IMR-90 (cell line): ENCODE data around the gene APOBEC3B. TPM values are rescaled to one million over a fixed set of nuclear protein-coding genes. Genes with fewer than 3 reads are reported as not detected.

Source experiments
- ATAC-seq: fragments of 200-7000 bp; cut with Tn5 transposase; 2 replicates; pipeline ENCODE4 v1.9.1; 2020; ENCODE audit warnings: low read depth, mild to moderate bottlenecking, moderate library complexity
- BruUV-seq: library from RNA; stranded (reverse); fragments of 400-500 nt; replicated peaks from 2 replicates; lab custom pipeline; 2021; lab: Mats Ljungman, UMichigan
- CTCF ChIA-PET: fragments of 300-600 bp; formaldehyde crosslinking; extraction: SDS; loops from one replicate; lab custom pipeline; 2021; ENCODE audit warnings: antibody characterized with exemption; lab: Yijun Ruan, JAX
- POLR2A ChIA-PET: fragments of 300-600 bp; sonication (Branson Sonifier 250); formaldehyde crosslinking; loops from one replicate; lab custom pipeline; 2022; ENCODE audit warnings: antibody characterized with exemption; ENCODE audit not compliant: unreplicated experiment; lab: Charles Lee
- DNase-seq: peaks from one replicate; pipeline ENCODE4 v3.0.0; 2013
- H2AFZ ChIP-seq: replicated peaks from 2 replicates; pipeline ENCODE3; 2013; ENCODE audit warnings: low read length, mild to moderate bottlenecking; ENCODE audit not compliant: poor library complexity
- H2AK5ac ChIP-seq: 2 replicates; pipeline ENCODE4 v1.6.1; 2013; ENCODE audit warnings: low read depth, low read length, inconsistent platforms
- H2AK9ac ChIP-seq: replicated peaks from 2 replicates; pipeline ENCODE3; 2013; ENCODE audit warnings: mild to moderate bottlenecking, low read depth, low read length, moderate library complexity; ENCODE audit not compliant: poor library complexity
- H2BK120ac ChIP-seq: 2 replicates; pipeline ENCODE4 v1.6.1; 2013; ENCODE audit warnings: low read depth, low read length, inconsistent platforms
- H2BK15ac ChIP-seq: 3 replicates; pipeline ENCODE4 v1.6.1; 2013; ENCODE audit warnings: low read depth, low read length, inconsistent platforms
- H2BK20ac ChIP-seq: 2 replicates; pipeline ENCODE4 v1.6.1; 2013; ENCODE audit warnings: low read depth, mild to moderate bottlenecking, inconsistent platforms, low read length, moderate library complexity
- H2BK5ac ChIP-seq: 2 replicates; pipeline ENCODE4 v1.6.1; 2013; ENCODE audit warnings: mild to moderate bottlenecking, low read depth, low read length, inconsistent platforms; ENCODE audit not compliant: poor library complexity, severe bottlenecking
- H3K14ac ChIP-seq: replicated peaks from 2 replicates; pipeline ENCODE4 v1.6.1; 2013; ENCODE audit warnings: low read depth, low read length, inconsistent platforms
- H3K18ac ChIP-seq: 2 replicates; pipeline ENCODE4 v1.6.1; 2013; ENCODE audit warnings: low read depth, low read length, control low read depth
- H3K23ac ChIP-seq: 2 replicates; pipeline ENCODE4 v1.6.1; 2013; ENCODE audit warnings: low read depth, low read length, inconsistent platforms
- H3K27ac ChIP-seq: 2 replicates; pipeline ENCODE4 v1.5.1; 2013; ENCODE audit warnings: mild to moderate bottlenecking, control low read depth, low read length; ENCODE audit not compliant: insufficient read depth
- H3K27me3 ChIP-seq: 2 replicates; pipeline ENCODE4 v1.6.1; 2013; ENCODE audit warnings: low read length; ENCODE audit not compliant: control insufficient read depth, insufficient read depth
- H3K36me3 ChIP-seq: 2 replicates; pipeline ENCODE4 v1.6.1; 2013; ENCODE audit warnings: low read length, mixed read lengths; ENCODE audit not compliant: control insufficient read depth, insufficient read depth
- H3K4ac ChIP-seq: 2 replicates; pipeline ENCODE4 v1.6.1; 2013; ENCODE audit warnings: low read depth, low read length, inconsistent platforms
- H3K4me1 ChIP-seq: 2 replicates; pipeline ENCODE4 v1.6.1; 2013; ENCODE audit warnings: low read length, mixed read lengths; ENCODE audit not compliant: control insufficient read depth, insufficient read depth
- H3K4me2 ChIP-seq: 2 replicates; pipeline ENCODE4 v1.6.1; 2013; ENCODE audit warnings: low read depth, mild to moderate bottlenecking, control low read depth, low read length, moderate library complexity
- H3K4me3 ChIP-seq: 2 replicates; pipeline ENCODE4 v1.5.1; 2013; ENCODE audit warnings: low read depth, mild to moderate bottlenecking, control low read depth, low read length, moderate library complexity; ENCODE audit not compliant: insufficient read depth
- H3K56ac ChIP-seq: 2 replicates; pipeline ENCODE4 v1.6.1; 2013; ENCODE audit warnings: low read length, inconsistent platforms; ENCODE audit not compliant: insufficient read depth; ENCODE audit errors: extremely low read depth
- H3K79me1 ChIP-seq, 2 experiments: 2 replicates each; pipeline ENCODE4 v1.6.1; 2013; ENCODE audit warnings: low read length in 2 of 2, inconsistent platforms in 1 of 2, low read depth in 1 of 2
- H3K9ac ChIP-seq: 2 replicates; pipeline ENCODE4 v1.6.1; 2013; ENCODE audit warnings: low read depth, low read length, control low read depth
- H3K9me1 ChIP-seq: 2 replicates; pipeline ENCODE4 v1.6.1; 2013; ENCODE audit warnings: low read length, inconsistent platforms; ENCODE audit not compliant: insufficient read depth
- H3K9me3 ChIP-seq: 2 replicates; pipeline ENCODE4 v1.6.1; 2013; ENCODE audit warnings: low read length; ENCODE audit not compliant: control insufficient read depth, insufficient read depth
- H4K20me1 ChIP-seq: 2 replicates; pipeline ENCODE4 v1.6.1; 2013; ENCODE audit warnings: low read length, inconsistent platforms; ENCODE audit not compliant: insufficient read depth
- H4K5ac ChIP-seq: 2 replicates; pipeline ENCODE4 v1.6.1; 2013; ENCODE audit warnings: mild to moderate bottlenecking, low read depth, low read length, control low read depth
- H4K8ac ChIP-seq, 2 experiments: 2 replicates each; pipeline ENCODE4 v1.6.1; 2013; ENCODE audit warnings: low read depth in 2 of 2, low read length in 2 of 2, control low read depth in 1 of 2, inconsistent platforms in 1 of 2
- H4K91ac ChIP-seq: 2 replicates; pipeline ENCODE4 v1.6.1; 2013; ENCODE audit warnings: low read depth, low read length, inconsistent platforms; ENCODE audit not compliant: insufficient read depth
- BHLHE40 ChIP-seq: fragments of 150-350 bp; IDR thresholded peaks from 2 replicates; pipeline ENCODE4 v1.6.1; 2016; ENCODE audit warnings: mild to moderate bottlenecking, low read depth, low read length
- CEBPB ChIP-seq: IDR thresholded peaks from 2 replicates; pipeline ENCODE4 v1.6.1; 2012; ENCODE audit warnings: low read depth, low read length, improper control_type of control experiment
- CHD1 ChIP-seq: IDR thresholded peaks from 2 replicates; pipeline ENCODE4 v1.6.1; 2012; ENCODE audit warnings: low read depth, low read length, improper control_type of control experiment
- FOS ChIP-seq: fragments of 150-350 bp; IDR thresholded peaks from 2 replicates; pipeline ENCODE4 v1.6.1; 2016; ENCODE audit warnings: low read depth, low read length
- MXI1 ChIP-seq: IDR thresholded peaks from 2 replicates; pipeline ENCODE4 v1.6.1; 2012; ENCODE audit warnings: low read depth, mild to moderate bottlenecking, low read length, moderate library complexity, borderline replicate concordance
- NFE2L2 ChIP-seq: fragments of 150-350 bp; IDR thresholded peaks from 2 replicates; pipeline ENCODE4 v1.6.1; 2016; ENCODE audit warnings: low read depth, mild to moderate bottlenecking, low read length
- POLR2A ChIP-seq: IDR thresholded peaks from 2 replicates; pipeline ENCODE4 v1.6.1; 2012; ENCODE audit warnings: mild to moderate bottlenecking, low read depth, low read length
- RAD21 ChIP-seq: IDR thresholded peaks from 2 replicates; pipeline ENCODE4 v1.6.1; 2012; ENCODE audit warnings: low read length, improper control_type of control experiment
- RCOR1 ChIP-seq: IDR thresholded peaks from 2 replicates; pipeline ENCODE4 v1.6.1; 2012; ENCODE audit warnings: mild to moderate bottlenecking, low read length, improper control_type of control experiment; ENCODE audit not compliant: insufficient replicate concordance
- RFX5 ChIP-seq: IDR thresholded peaks from 2 replicates; pipeline ENCODE4 v1.8.0; 2012; ENCODE audit warnings: low read depth, mild to moderate bottlenecking, low read length, moderate library complexity
- SMC3 ChIP-seq: fragments of 150-350 bp; IDR thresholded peaks from 2 replicates; pipeline ENCODE4 v1.6.1; 2016; ENCODE audit warnings: low read depth, mild to moderate bottlenecking, antibody characterized with exemption, low read length, moderate library complexity
- WGBS, 2 experiments: methylation state at CpG; one replicate each; pipeline versions ENCODE4 v1.1.5 to v1.1.7; 2013; ENCODE audit warnings: missing lambda C conversion rate in 2 of 2; ENCODE audit not compliant: insufficient read length in 1 of 2; ENCODE audit errors: extremely low coverage in 2 of 2; 5-methylcytosine and 5-hydroxymethylcytosine counted together
- dilution Hi-C: fragments of 300-500 bp; cut with HindIII; formaldehyde crosslinking; loops from one replicate; pipeline ENCODE4 v1.14.3; 2018; ENCODE audit warnings: low sequenced_read_pairs; ENCODE audit not compliant: unreplicated experiment
- in situ Hi-C: fragments of 300-500 bp; cut with MboI; formaldehyde crosslinking; loops from 3 replicates; pipeline ENCODE4 v1.14.3; 2019; ENCODE audit warnings: low sequenced_read_pairs, inconsistent platforms, mixed read lengths
- intact Hi-C: fragments of 100-400 bp; cut with micrococcal nuclease; formaldehyde crosslinking; loops from 2 replicates; pipeline ENCODE4 v1.10.0; 2022
- polyA plus RNA-seq, 3 experiments: library from polyadenylated mRNA; depleted of rRNA; stranded (reverse); fragments of >200 nt; gene quantifications; 2 replicates each; pipeline ENCODE4 v1.2.3, GENCODE V29; 2012; ENCODE audit warnings: low replicate concordance in 1 of 3
- total RNA-seq: library from RNA; depleted of rRNA; stranded (reverse); fragments of >200 nt; gene quantifications from 2 replicates; pipeline ENCODE4 v1.2.3, GENCODE V29; 2012
- TF ChIP-seq, protein P1 (sequence below): fragments of 150-350 bp; IDR thresholded peaks from 2 replicates; pipeline ENCODE4 v1.6.1; 2016; ENCODE audit warnings: low read depth, mild to moderate bottlenecking, low read length, moderate library complexity, borderline replicate concordance
- TF ChIP-seq, protein P2 (sequence below): fragments of 150-350 bp; IDR thresholded peaks from 2 replicates; pipeline ENCODE4 v1.6.1; 2017; ENCODE audit warnings: mild to moderate bottlenecking, antibody characterized with exemption, low read length, low read depth

APOBEC3B gene
- total and polyA plus RNA-seq, 2 of the 4 experiments (the other 2 are of a cell fraction): 17.6 to 34.2 TPM

DNA sequence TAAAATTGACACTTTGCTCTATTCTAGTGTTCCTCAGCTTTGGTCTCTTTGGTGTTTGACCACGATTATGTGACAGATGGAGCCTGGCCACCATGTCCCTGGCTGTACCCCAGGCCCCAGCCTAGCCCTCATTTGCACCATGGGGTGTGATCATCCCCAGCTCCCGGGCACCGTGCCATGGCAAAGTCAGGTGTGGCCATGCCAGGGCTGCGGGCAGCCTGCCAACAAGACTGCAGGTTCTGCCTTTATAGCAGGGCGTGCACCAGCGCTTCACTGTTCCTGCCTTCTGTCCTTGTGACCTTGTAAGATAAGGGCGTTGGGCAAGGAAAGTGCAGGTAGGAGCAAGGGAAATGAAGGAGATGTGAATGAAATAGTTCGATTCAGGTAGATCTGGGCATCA, 47.1 kb upstream of the APOBEC3B start:
- in situ Hi-C loops: no loop called here
- dilution Hi-C loops: no loop called here
- no peak overlapping the region for H3K56ac ChIP-seq
- no peak overlapping the region for H3K23ac ChIP-seq
- H3K4ac ChIP-seq: no peak overlapping the region
- no peak for ATAC-seq
- H2BK120ac ChIP-seq: no peak overlapping the region
- no peaks in the 10 kb centered on the region for H3K79me1 ChIP-seq
- H3K14ac ChIP-seq: no peak overlapping the region
- no peaks in the 10 kb centered on the region; the same call in 1 of the 2 replicates for H4K20me1 ChIP-seq
- DNase-seq: no peak
- H3K9me1 ChIP-seq: no peaks in the 10 kb centered on the region; the same call in 1 of the 2 replicates
- H2BK5ac ChIP-seq: no peak overlapping the region
- H2AK9ac ChIP-seq: no peak overlapping the region
- peaks cover 39% of the 10 kb centered on the region for H3K27me3 ChIP-seq
- H3K4me1 ChIP-seq: no peaks in the 10 kb centered on the region
- H4K5ac ChIP-seq: no peak overlapping the region
- no peak overlapping the region for H2BK15ac ChIP-seq
- ChIA-PET POLR2A (no interaction called here), CTCF (no interaction called here)
- no peak overlapping the region for H4K8ac ChIP-seq
- WGBS, 2 experiments: 51% methylated on average over 6 of the region's 8 CpGs; no CpG with 5 or more reads in 1 of the 2 experiments
- no peak overlapping the region for H3K9ac ChIP-seq
- no peak overlapping the region for H2BK20ac ChIP-seq
- no TSS peak for BruUV-seq
- intact Hi-C loops: no loop called here
- no peak overlapping the region for H2AK5ac ChIP-seq
- H3K4me2 ChIP-seq: no peak overlapping the region
- H3K27ac ChIP-seq: no peak overlapping the region
- no peak overlapping the region for H4K91ac ChIP-seq
- H3K4me3 ChIP-seq: no peak overlapping the region
- H2AFZ ChIP-seq: no peak overlapping the region
- no peaks in the 10 kb centered on the region; the same call in 1 of the 2 replicates for H3K9me3 ChIP-seq
- H3K18ac ChIP-seq: no peak overlapping the region
- TF ChIP-seq RCOR1 (no peak), RFX5 (no peak), FOS (no peak), NFE2L2 (no peak), POLR2A (no peak), CHD1 (no peak), SMC3 (no peak), MXI1 (no peak), CEBPB (no peak), BHLHE40 (no peak), RAD21 (no peak)
- TF ChIP-seq, protein P1, sequence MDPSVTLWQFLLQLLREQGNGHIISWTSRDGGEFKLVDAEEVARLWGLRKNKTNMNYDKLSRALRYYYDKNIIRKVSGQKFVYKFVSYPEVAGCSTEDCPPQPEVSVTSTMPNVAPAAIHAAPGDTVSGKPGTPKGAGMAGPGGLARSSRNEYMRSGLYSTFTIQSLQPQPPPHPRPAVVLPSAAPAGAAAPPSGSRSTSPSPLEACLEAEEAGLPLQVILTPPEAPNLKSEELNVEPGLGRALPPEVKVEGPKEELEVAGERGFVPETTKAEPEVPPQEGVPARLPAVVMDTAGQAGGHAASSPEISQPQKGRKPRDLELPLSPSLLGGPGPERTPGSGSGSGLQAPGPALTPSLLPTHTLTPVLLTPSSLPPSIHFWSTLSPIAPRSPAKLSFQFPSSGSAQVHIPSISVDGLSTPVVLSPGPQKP: no peak
- TF ChIP-seq, protein P2, sequence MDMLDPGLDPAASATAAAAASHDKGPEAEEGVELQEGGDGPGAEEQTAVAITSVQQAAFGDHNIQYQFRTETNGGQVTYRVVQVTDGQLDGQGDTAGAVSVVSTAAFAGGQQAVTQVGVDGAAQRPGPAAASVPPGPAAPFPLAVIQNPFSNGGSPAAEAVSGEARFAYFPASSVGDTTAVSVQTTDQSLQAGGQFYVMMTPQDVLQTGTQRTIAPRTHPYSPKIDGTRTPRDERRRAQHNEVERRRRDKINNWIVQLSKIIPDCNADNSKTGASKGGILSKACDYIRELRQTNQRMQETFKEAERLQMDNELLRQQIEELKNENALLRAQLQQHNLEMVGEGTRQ: no peak
- no peaks in the 10 kb centered on the region for H3K36me3 ChIP-seq
